Naive thymus-derived CD8-positive, alpha-beta T cell (primary cell): Measurements from ENCODE around the gene TYW5. TPM values are rescaled to one million over a fixed set of nuclear protein-coding genes. Genes with fewer than 3 reads are reported as not detected.

Source experiments
- ATAC-seq, 2 donors: fragments of 150-1000 bp; cut with Tn5 transposase in 1 of 2; sonication (Bioruptor Pico), chemical (Tn5 transposase) in 1 of 2; 1 replicate in 1 of 2; 2 replicates in 1 of 2; pipeline ENCODE4 v1.10.0; 2021; ENCODE audit warnings: mild to moderate bottlenecking in 2 of 2, moderate library complexity in 2 of 2
- POLR2A ChIA-PET: fragments of 350-600 bp; sonication (Branson Sonifier 250); formaldehyde crosslinking; loops from one replicate; lab custom pipeline; 2021; ENCODE audit warnings: antibody characterized with exemption; lab: Charles Lee
- DNase-seq, 10 donors: peaks; one replicate each; pipeline versions ENCODE4 v3.0.0 to v3.0.0-alpha.2; 2020 to 2022
- H3K27ac Mint-ChIP-seq, 10 donors: one replicate each; pipeline ENCODE4 v1.8.0; 2020 to 2022; ENCODE audit warnings: mild to moderate bottlenecking in 10 of 10, mixed read lengths in 10 of 10, moderate library complexity in 4 of 10, inconsistent platforms in 1 of 10
- H3K27me3 Mint-ChIP-seq, 5 donors: one replicate each; pipeline ENCODE4 v1.8.0; 2021 to 2022; ENCODE audit warnings: mixed read lengths in 5 of 5
- H3K36me3 Mint-ChIP-seq, 3 donors: one replicate each; pipeline ENCODE4 v1.8.0; 2020 to 2022; ENCODE audit warnings: mixed read lengths in 3 of 3, mild to moderate bottlenecking in 2 of 3, inconsistent platforms in 1 of 3
- H3K4me1 Mint-ChIP-seq, 4 donors: one replicate each; pipeline ENCODE4 v1.8.0; 2021 to 2022; ENCODE audit warnings: mixed read lengths in 4 of 4
- H3K4me3 Mint-ChIP-seq, 10 donors: one replicate each; pipeline ENCODE4 v1.8.0; 2020 to 2022; ENCODE audit warnings: mild to moderate bottlenecking in 10 of 10, mixed read lengths in 10 of 10, moderate library complexity in 6 of 10, inconsistent platforms in 1 of 10
- H3K9me3 Mint-ChIP-seq, 9 donors: one replicate each; pipeline ENCODE4 v1.8.0; 2020 to 2022; ENCODE audit warnings: mixed read lengths in 9 of 9, mild to moderate bottlenecking in 3 of 9, inconsistent platforms in 1 of 9, moderate library complexity in 1 of 9
- polyA plus RNA-seq, 3 donors: library from polyadenylated mRNA; unstranded; fragments of 300-500 nt; fragmentation: Illumina TruSeq; gene quantifications; one replicate each; pipeline ENCODE4 v1.2.3, GENCODE V29; 2021
- total RNA-seq, 8 experiments: library from RNA in 2 of 8; stranded (reverse) in 2 of 8; gene quantifications; one replicate each; pipeline ENCODE4 v1.2.3 and lab custom pipeline; 2021 to 2026

Gene TYW5
- total and polyA plus RNA-seq, 5 experiments from 2014 or later: 3.5 to 14.6 (median 4.2) TPM

DNA sequence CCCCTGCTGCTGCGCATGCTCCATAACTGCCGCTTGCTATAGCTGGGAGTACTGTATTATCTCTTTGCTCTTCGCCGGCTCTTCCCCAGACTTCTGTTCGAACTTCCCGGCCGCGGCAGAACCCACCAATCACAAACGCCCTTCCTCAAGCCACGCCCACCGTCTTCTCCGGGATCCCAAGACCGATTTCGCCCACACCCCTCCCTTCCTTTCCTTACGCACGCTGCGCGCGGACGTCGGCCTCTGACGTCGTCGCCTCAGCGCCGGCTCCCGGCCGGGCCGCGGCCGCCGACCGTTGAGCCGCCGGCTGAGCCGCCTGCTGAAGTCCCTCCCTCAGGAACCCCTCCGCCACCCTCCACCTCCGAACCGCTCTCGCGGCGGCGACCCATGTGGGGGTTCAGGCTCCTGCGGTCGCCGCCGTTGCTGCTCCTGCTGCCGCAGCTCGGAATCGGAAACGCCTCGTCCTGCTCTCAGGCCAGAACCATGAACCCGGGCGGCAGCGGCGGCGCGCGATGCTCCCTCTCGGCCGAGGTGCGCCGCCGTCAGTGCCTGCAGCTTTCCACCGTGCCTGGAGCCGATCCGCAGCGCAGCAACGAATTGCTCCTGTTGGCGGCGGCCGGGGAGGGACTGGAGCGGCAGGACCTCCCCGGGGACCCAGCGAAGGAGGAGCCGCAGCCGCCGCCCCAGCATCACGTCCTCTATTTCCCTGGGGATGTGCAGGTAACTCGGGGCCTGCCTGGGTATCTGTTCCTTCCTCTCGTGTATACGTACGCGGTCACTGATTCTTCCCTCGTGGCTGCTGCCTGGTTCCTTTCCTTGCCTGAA is 44.0 kb downstream of the TYW5 start, which contains the start of gene C2orf69:
C2orf69 (plus strand) TSS at position 242 of the 825 bp plus-strand sequence; CDS start at position 388, 146 bp downstream.
- H3K4me1 Mint-ChIP-seq: peaks cover 20 to 41% (median 35%) of the 10 kb centered on the region in 4 donors
- POLR2A ChIA-PET: interaction anchor here (0.6 to 1.0 kb wide), 4 partner anchors 8 to 1190 kb away, joined by 3 read pairs; partner anchors contain the start of genes NIF3L1 and PPIL3
- peak within 1 kb of the TSS; percentile 90 to 99 (median 95) for H3K4me3 Mint-ChIP-seq
- DNase-seq (peak; percentile 73 to 92 (median 83)), ATAC-seq (peak; percentile 75 to 83)
- peaks cover 0 to 10% (median 2%) of the 10 kb centered on the region in 5 donors for H3K27me3 Mint-ChIP-seq
- peaks cover 0 to under 1% (median 0%) of the 10 kb centered on the region in 9 donors for H3K9me3 Mint-ChIP-seq
- peaks cover 0 to 8% (median 7%) of the 10 kb centered on the region in 3 donors for H3K36me3 Mint-ChIP-seq
- H3K27ac Mint-ChIP-seq: peak within 1 kb of the TSS; percentile 92 to 98 (median 94)

GRCh38 chr2:199910338-199911051 is 44.8 kb downstream of the TYW5 start:
- no peak for ATAC-seq
- no peak for DNase-seq
- Mint-ChIP-seq H3K36me3 (peaks cover 0 to 1% (median under 1%) of the 10 kb centered on the region in 3 donors), H3K4me1 (peaks cover 20 to 41% (median 33%) of the 10 kb centered on the region in 4 donors), H3K4me3 (peak overlapping the region; percentile 90 to 99 (median 95)), H3K9me3 (no peaks in the 10 kb centered on the region), H3K27ac (peak overlapping the region; percentile 82 to 98 (median 94)), H3K27me3 (peaks cover 0 to 16% (median 5%) of the 10 kb centered on the region in 5 donors)
- POLR2A ChIA-PET: interaction anchor here (0.6 to 1.0 kb wide), 3 partner anchors 45 to 1190 kb away, joined by 3 read pairs; partner anchors contain the start of genes NIF3L1 and PPIL3

DNA sequence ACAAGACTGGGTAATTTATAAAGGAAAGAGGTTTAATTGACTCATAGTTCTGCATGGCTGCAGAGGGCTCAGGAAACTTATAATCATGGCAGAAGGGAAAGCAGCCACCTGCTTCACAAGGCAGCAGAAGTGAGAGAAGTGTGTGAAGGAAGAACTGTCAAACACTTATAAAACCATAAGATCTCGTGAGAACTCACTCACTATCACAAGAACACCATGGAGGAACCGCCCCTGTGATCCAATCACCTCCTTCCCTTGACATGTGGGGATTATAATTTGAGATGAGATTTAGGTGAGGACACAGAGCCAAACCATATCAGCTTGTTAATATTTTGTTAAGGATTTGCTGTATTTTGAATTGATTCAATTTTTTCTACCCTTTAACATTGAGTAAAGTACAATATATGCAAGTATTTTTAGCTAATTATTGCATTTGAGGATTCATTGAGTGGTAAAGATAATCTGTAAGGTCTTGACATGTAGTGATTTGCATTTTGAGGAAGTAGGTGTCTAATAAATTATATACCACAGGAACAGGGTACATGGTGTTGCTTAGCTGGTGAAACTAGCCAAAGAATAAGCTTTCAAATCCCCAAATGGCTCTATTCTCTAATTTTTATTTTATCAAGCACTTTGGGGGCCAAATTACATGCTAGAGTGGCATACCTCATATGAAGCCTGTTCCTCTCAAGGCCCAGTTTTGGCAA is 48.1 kb downstream of the TYW5 start:
- Mint-ChIP-seq H3K4me3 (no peak overlapping the region), H3K27ac (no peak overlapping the region), H3K36me3 (no peaks in the 10 kb centered on the region), H3K27me3 (peaks cover 2 to 23% (median 17%) of the 10 kb centered on the region in 5 donors), H3K4me1 (peaks cover 8 to 17% (median 13%) of the 10 kb centered on the region in 4 donors), H3K9me3 (no peaks in the 10 kb centered on the region)
- ATAC-seq: no peak
- no peak for DNase-seq
- POLR2A ChIA-PET: no interaction called here

DNA sequence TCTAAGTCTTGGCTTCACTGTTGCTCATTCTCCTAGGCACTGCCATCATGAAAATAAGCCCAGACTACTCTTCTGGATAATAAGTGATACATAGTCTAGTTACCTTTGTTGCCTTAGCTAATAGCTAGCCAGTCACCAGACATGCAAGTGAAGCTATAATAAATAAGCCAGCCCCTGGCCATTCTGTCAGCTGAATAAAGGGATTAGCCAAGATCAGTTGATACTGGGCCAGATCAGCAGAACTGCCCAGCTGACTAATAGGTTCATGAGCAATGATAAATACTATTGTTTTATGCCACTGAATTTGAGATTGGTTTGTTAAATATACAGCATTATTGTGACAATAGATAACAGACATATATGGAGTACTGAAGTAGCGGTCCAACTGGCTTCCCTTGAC is 52.2 kb downstream of the TYW5 start:
- Mint-ChIP-seq H3K4me1 (peaks cover 0 to 5% (median 0%) of the 10 kb centered on the region in 4 donors), H3K9me3 (no peaks in the 10 kb centered on the region), H3K4me3 (no peak overlapping the region), H3K27me3 (peaks cover 2 to 25% (median 18%) of the 10 kb centered on the region in 5 donors), H3K36me3 (no peaks in the 10 kb centered on the region), H3K27ac (no peak overlapping the region)
- POLR2A ChIA-PET: interaction anchor here (1.0 kb wide), 1 partner anchor 9 kb away, joined by 3 read pairs; no protein-coding TSS in a partner anchor
- no peak for ATAC-seq
- no peak for DNase-seq

DNA sequence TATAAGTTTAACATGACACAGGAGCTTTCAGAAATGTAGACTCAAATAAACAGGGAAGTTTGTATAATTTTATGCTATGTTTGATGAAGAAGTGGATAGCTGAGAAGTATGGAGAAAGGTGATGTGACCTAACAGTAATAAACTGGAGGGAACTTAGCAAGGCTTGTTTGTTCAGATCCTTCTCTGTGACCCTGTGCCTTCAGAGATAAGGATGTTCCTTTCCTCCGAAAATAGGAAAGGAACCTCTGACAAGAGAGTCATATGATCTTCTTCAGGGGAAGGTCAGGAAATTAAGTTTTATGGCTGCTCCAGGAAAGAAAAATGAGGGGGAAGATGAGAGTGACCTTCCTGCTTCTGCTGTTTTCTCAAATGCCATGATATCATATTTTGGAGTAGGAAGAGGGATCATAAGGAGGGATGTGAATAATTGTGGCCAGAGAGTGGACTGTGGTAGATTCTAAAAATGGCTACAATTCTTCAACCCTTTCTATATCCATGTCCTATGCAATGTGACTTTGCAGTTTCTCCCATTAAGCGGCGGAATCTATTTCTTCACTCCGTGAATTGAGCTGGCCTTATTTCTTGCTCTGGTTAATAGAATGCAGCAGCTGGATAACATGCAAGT is 52.7 kb downstream of the TYW5 start:
- Mint-ChIP-seq H3K36me3 (no peaks in the 10 kb centered on the region), H3K27me3 (peaks cover 2 to 24% (median 18%) of the 10 kb centered on the region in 5 donors), H3K27ac (no peak overlapping the region), H3K4me1 (peaks cover 0 to 5% (median 0%) of the 10 kb centered on the region in 4 donors), H3K9me3 (no peaks in the 10 kb centered on the region), H3K4me3 (no peak overlapping the region)
- ATAC-seq (no peak), DNase-seq (no peak)
- POLR2A ChIA-PET: interaction anchor here (1.0 kb wide), 1 partner anchor 10 kb away, joined by 3 read pairs; no protein-coding TSS in a partner anchor

GRCh38 chr2:199901942-199902341 is 53.3 kb downstream of the TYW5 start:
- POLR2A ChIA-PET: no interaction called here
- DNase-seq: no peak
- H3K4me3 Mint-ChIP-seq: no peak overlapping the region
- H3K27me3 Mint-ChIP-seq: peaks cover 2 to 21% (median 16%) of the 10 kb centered on the region in 5 donors
- no peak for ATAC-seq
- no peaks in the 10 kb centered on the region for H3K36me3 Mint-ChIP-seq
- H3K27ac Mint-ChIP-seq: no peak overlapping the region
- no peaks in the 10 kb centered on the region for H3K9me3 Mint-ChIP-seq
- peaks cover 0 to 2% (median 0%) of the 10 kb centered on the region in 4 donors for H3K4me1 Mint-ChIP-seq

DNA sequence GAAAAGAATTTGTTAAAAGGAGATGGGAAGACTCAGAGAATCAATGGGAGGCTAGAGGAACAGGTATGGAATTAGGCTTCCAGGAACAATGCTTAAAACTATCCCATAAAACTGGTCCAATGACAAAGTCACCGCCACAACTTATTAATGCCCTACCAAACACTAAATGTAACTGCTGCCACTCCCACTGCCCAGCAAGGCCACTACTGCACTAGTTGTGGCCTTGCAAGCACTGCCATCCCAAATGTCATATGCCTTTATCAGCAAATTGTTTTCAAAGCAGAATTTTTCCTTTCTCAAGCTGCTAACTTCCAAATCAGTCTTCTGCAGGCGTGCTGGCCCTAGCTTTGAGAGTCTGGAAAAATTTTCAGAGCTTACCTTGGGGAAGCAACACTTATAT is 58.7 kb downstream of the TYW5 start:
- DNase-seq: no peak
- peak overlapping the region in 1 of 10 donors; percentile 17 for H3K27ac Mint-ChIP-seq
- no peak for ATAC-seq
- no peaks in the 10 kb centered on the region for H3K36me3 Mint-ChIP-seq
- no peaks in the 10 kb centered on the region for H3K4me1 Mint-ChIP-seq
- H3K27me3 Mint-ChIP-seq: peaks cover 0 to 8% (median 0%) of the 10 kb centered on the region in 5 donors
- POLR2A ChIA-PET: no interaction called here
- H3K4me3 Mint-ChIP-seq: no peak overlapping the region
- no peaks in the 10 kb centered on the region for H3K9me3 Mint-ChIP-seq

- POLR2A ChIA-PET: no interaction called here
- ATAC-seq (no peak), DNase-seq (no peak)
- Mint-ChIP-seq H3K27ac (no peak overlapping the region), H3K9me3 (no peaks in the 10 kb centered on the region), H3K36me3 (no peaks in the 10 kb centered on the region), H3K4me1 (no peaks in the 10 kb centered on the region), H3K4me3 (no peak overlapping the region), H3K27me3 (peaks cover 0 to 4% (median 0%) of the 10 kb centered on the region in 5 donors)
Observed at GRCh38 chr2:199895406-199895805, 59.9 kb downstream of the TYW5 start.

- DNase-seq: no peak
- ATAC-seq: no peak
- POLR2A ChIA-PET: no interaction called here
- H3K27ac Mint-ChIP-seq: no peak overlapping the region
- H3K4me3 Mint-ChIP-seq: no peak overlapping the region
- peaks cover 0 to 1% (median 0%) of the 10 kb centered on the region in 3 donors for H3K36me3 Mint-ChIP-seq
- H3K27me3 Mint-ChIP-seq: peaks cover 8 to 33% (median 16%) of the 10 kb centered on the region in 5 donors
- H3K4me1 Mint-ChIP-seq: no peaks in the 10 kb centered on the region
- peaks cover 0 to 3% (median 0%) of the 10 kb centered on the region in 9 donors for H3K9me3 Mint-ChIP-seq
Observed at GRCh38 chr2:199883474-199884212, 71.6 kb downstream of the TYW5 start.

- Mint-ChIP-seq H3K4me3 (no peak overlapping the region), H3K27me3 (peaks cover 8 to 29% (median 16%) of the 10 kb centered on the region in 5 donors), H3K36me3 (peaks cover 0 to 1% (median 0%) of the 10 kb centered on the region in 3 donors), H3K9me3 (peaks cover 0 to 3% (median 0%) of the 10 kb centered on the region in 9 donors), H3K4me1 (no peaks in the 10 kb centered on the region), H3K27ac (no peak overlapping the region)
- ATAC-seq: no peak
- DNase-seq: no peak
- POLR2A ChIA-PET: no interaction called here
Observed at GRCh38 chr2:199882667-199883066, 72.6 kb downstream of the TYW5 start.
